Naive thymus-derived CD4-positive, alpha-beta T cell (primary cell): ENCODE measurements around the gene SLX4IP. TPM values are rescaled to one million over a fixed set of nuclear protein-coding genes. Genes with fewer than 3 reads are reported as not detected.

Experiments
- ATAC-seq: fragments of 150-1000 bp; cut with Tn5 transposase; 2 replicates; pipeline ENCODE4 v1.10.0; 2021; ENCODE audit warnings: mild to moderate bottlenecking, moderate library complexity
- CTCF ChIA-PET: fragments of 350-600 bp; sonication (Branson Sonifier 250); formaldehyde crosslinking; loops from one replicate; lab custom pipeline; 2021; ENCODE audit warnings: antibody characterized with exemption; lab: Charles Lee
- POLR2A ChIA-PET: fragments of 350-600 bp; sonication (Branson Sonifier 250); formaldehyde crosslinking; loops from one replicate; lab custom pipeline; 2021; ENCODE audit warnings: antibody characterized with exemption, inconsistent platforms; lab: Charles Lee
- DNase-seq, 9 donors: peaks; one replicate each; pipeline versions ENCODE4 v3.0.0 to v3.0.0-alpha.2; 2020 to 2022; ENCODE audit warnings: mixed read lengths in 1 of 9
- H3K27ac ChIP-seq: one replicate; pipeline ENCODE4 v1.7.0; 2013; ENCODE audit warnings: mild to moderate bottlenecking, low read depth, low read length, moderate library complexity
- H3K27me3 ChIP-seq, 2 donors: one replicate each; pipeline ENCODE4 v1.7.0; 2013; ENCODE audit warnings: low read length in 2 of 2, mild to moderate bottlenecking in 2 of 2, moderate library complexity in 2 of 2; ENCODE audit not compliant: control insufficient read depth in 2 of 2, insufficient read depth in 2 of 2
- H3K36me3 ChIP-seq, 3 experiments: 1 replicate in 2 of 3; 2 replicates in 1 of 3; pipeline ENCODE4 v1.7.0; 2013; ENCODE audit warnings: low read length in 3 of 3, mild to moderate bottlenecking in 3 of 3, moderate library complexity in 1 of 3; ENCODE audit not compliant: insufficient read depth in 3 of 3, control insufficient read depth in 2 of 3
- H3K4me1 ChIP-seq, 2 donors: one replicate each; pipeline ENCODE4 v1.7.0; 2013; ENCODE audit warnings: low read length in 2 of 2, mild to moderate bottlenecking in 2 of 2, moderate library complexity in 1 of 2; ENCODE audit not compliant: control insufficient read depth in 2 of 2, insufficient read depth in 2 of 2
- H3K4me3 ChIP-seq: 2 replicates; pipeline ENCODE4 v1.7.0; 2013; ENCODE audit warnings: mild to moderate bottlenecking, low read length
- H3K9me3 ChIP-seq, 3 experiments: 1 replicate in 2 of 3; 2 replicates in 1 of 3; pipeline ENCODE4 v1.7.0; 2013; ENCODE audit warnings: low read length in 3 of 3; ENCODE audit not compliant: control insufficient read depth in 2 of 3
- H3K27ac Mint-ChIP-seq, 9 donors: one replicate each; pipeline ENCODE4 v1.8.0; 2020 to 2022; ENCODE audit warnings: mixed read lengths in 9 of 9, mild to moderate bottlenecking in 8 of 9, moderate library complexity in 5 of 9, inconsistent platforms in 2 of 9
- H3K27me3 Mint-ChIP-seq, 5 donors: one replicate each; pipeline ENCODE4 v1.8.0; 2021 to 2022; ENCODE audit warnings: mixed read lengths in 5 of 5, mild to moderate bottlenecking in 1 of 5
- H3K36me3 Mint-ChIP-seq, 5 donors: one replicate each; pipeline ENCODE4 v1.8.0; 2020 to 2022; ENCODE audit warnings: mixed read lengths in 5 of 5, mild to moderate bottlenecking in 3 of 5, inconsistent platforms in 1 of 5
- H3K4me1 Mint-ChIP-seq, 7 donors: one replicate each; pipeline ENCODE4 v1.8.0; 2020 to 2022; ENCODE audit warnings: mixed read lengths in 7 of 7, mild to moderate bottlenecking in 3 of 7, inconsistent platforms in 1 of 7
- H3K4me3 Mint-ChIP-seq, 10 donors: one replicate each; pipeline ENCODE4 v1.8.0; 2020 to 2022; ENCODE audit warnings: mild to moderate bottlenecking in 10 of 10, mixed read lengths in 10 of 10, moderate library complexity in 6 of 10, inconsistent platforms in 2 of 10
- H3K9me3 Mint-ChIP-seq, 11 donors: one replicate each; pipeline ENCODE4 v1.8.0; 2020 to 2022; ENCODE audit warnings: mixed read lengths in 11 of 11, mild to moderate bottlenecking in 4 of 11, inconsistent platforms in 1 of 11, moderate library complexity in 1 of 11
- intact Hi-C, 2 donors: fragments of 100-400 bp; cut with micrococcal nuclease; formaldehyde crosslinking; loops; one replicate each; pipeline ENCODE4 v1.15.1; 2023
- polyA plus RNA-seq, 2 donors: library from polyadenylated mRNA; unstranded; fragments of 300-500 nt; fragmentation: Illumina TruSeq; gene quantifications; one replicate each; pipeline ENCODE4 v1.2.3, GENCODE V29; 2021
- total RNA-seq, 6 experiments: library from RNA in 5 of 6; stranded (reverse) in 5 of 6; gene quantifications; 1 replicate in 5 of 6; 2 replicates in 1 of 6; pipeline ENCODE4 v1.2.3 and lab custom pipeline; 2021 to 2026

SLX4IP gene
- total and polyA plus RNA-seq, 7 experiments from 2014 or later: 1.6 to 8.2 (median 5.3) TPM

- H3K4me3 Mint-ChIP-seq: no peak overlapping the region
- no peaks in the 10 kb centered on the region for H3K9me3 Mint-ChIP-seq
- intact Hi-C loops: no loop called here
- Histone ChIP-seq H3K9me3 (no peaks in the 10 kb centered on the region), H3K36me3 (no peaks in the 10 kb centered on the region), H3K4me1 (no peaks in the 10 kb centered on the region), H3K4me3 (no peak overlapping the region), H3K27ac (no peak overlapping the region), H3K27me3 (no peaks in the 10 kb centered on the region)
- peaks cover 2 to 24% (median 16%) of the 10 kb centered on the region in 7 donors for H3K4me1 Mint-ChIP-seq
- H3K27me3 Mint-ChIP-seq: peaks cover 0 to 1% (median 0%) of the 10 kb centered on the region in 5 donors
- CTCF ChIA-PET: no interaction called here
- H3K36me3 Mint-ChIP-seq: peaks cover 0 to 4% (median 0%) of the 10 kb centered on the region in 5 donors
- POLR2A ChIA-PET: no interaction called here
- ATAC-seq: no peak
- no peak for DNase-seq
- H3K27ac Mint-ChIP-seq: no peak overlapping the region
Observed at GRCh38 chr20:10635476-10636208, 200.5 kb downstream of the SLX4IP start.

GRCh38 chr20:10636326-10636818 is 201.3 kb downstream of the SLX4IP start:
- H3K27me3 Mint-ChIP-seq: peaks cover 0 to 3% (median 0%) of the 10 kb centered on the region in 5 donors
- intact Hi-C loops: no loop called here
- H3K9me3 ChIP-seq: no peaks in the 10 kb centered on the region
- H3K27ac Mint-ChIP-seq: no peak overlapping the region
- peaks cover 0 to 4% (median 0%) of the 10 kb centered on the region in 5 donors for H3K36me3 Mint-ChIP-seq
- DNase-seq (no peak), ATAC-seq (no peak)
- no peaks in the 10 kb centered on the region for H3K9me3 Mint-ChIP-seq
- H3K36me3 ChIP-seq: no peaks in the 10 kb centered on the region
- H3K4me3 ChIP-seq: no peak overlapping the region
- H3K27me3 ChIP-seq: no peaks in the 10 kb centered on the region
- ChIA-PET CTCF (no interaction called here), POLR2A (no interaction called here)
- no peak overlapping the region for H3K27ac ChIP-seq
- H3K4me1 Mint-ChIP-seq: peaks cover 2 to 24% (median 16%) of the 10 kb centered on the region in 7 donors
- no peak overlapping the region for H3K4me3 Mint-ChIP-seq
- H3K4me1 ChIP-seq: no peaks in the 10 kb centered on the region

DNA sequence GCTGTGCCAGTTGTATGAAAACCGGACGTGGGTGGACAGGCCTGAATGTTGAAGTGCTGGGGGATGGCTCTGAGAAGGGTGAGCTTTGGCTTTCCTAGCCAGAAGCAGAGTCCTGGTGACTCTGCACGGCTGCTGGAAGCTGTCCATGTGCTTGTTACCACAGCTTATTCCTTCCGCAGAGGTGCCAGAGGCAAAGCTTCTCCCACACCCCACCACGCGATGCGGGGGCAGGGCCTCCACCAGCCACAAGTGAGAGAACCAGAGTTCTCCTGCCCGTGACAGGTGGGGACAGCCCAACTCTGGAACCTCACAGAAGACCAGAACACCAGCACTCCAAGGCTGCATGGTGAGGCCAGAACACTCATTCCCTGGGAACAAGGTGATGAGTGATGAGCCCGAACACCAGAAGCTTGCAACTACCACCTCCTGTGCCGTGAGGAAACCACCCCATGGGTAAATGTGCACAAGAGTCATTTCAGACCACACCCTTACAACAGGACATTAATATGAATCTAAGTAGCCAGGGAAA is 202.0 kb downstream of the SLX4IP start:
- H3K36me3 ChIP-seq: no peaks in the 10 kb centered on the region
- no peaks in the 10 kb centered on the region for H3K4me1 ChIP-seq
- H3K4me3 ChIP-seq: no peak overlapping the region
- no peak for DNase-seq
- H3K27ac ChIP-seq: no peak overlapping the region
- CTCF ChIA-PET: no interaction called here
- POLR2A ChIA-PET: no interaction called here
- no peaks in the 10 kb centered on the region for H3K9me3 Mint-ChIP-seq
- H3K27ac Mint-ChIP-seq: no peak overlapping the region
- intact Hi-C loops: no loop called here
- H3K9me3 ChIP-seq: no peaks in the 10 kb centered on the region
- no peak overlapping the region for H3K4me3 Mint-ChIP-seq
- no peak for ATAC-seq
- peaks cover 0 to 4% (median 0%) of the 10 kb centered on the region in 5 donors for H3K36me3 Mint-ChIP-seq
- H3K27me3 Mint-ChIP-seq: peaks cover 0 to 3% (median 0%) of the 10 kb centered on the region in 5 donors
- no peaks in the 10 kb centered on the region for H3K27me3 ChIP-seq
- peaks cover 2 to 20% (median 16%) of the 10 kb centered on the region in 7 donors for H3K4me1 Mint-ChIP-seq

DNA sequence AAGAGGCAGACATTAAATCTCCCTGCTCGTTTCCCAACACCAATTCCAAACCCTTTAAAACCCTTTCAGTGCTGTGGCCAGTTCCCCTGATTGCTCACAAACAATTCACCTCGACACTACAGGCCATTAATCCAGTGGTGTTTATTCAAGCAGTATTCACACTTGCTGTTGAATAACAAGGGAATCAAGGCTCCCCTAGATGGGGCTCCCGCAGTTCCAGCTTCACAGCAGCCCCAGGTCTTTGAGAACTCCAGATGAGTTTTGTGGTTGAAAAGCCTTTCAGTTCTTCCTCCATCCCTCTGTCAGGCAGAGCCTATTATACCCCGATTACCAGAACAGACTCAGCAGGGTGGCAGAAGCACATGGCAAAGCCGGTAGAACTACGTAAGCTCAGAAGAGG is 202.5 kb downstream of the SLX4IP start:
- CTCF ChIA-PET: no interaction called here

GRCh38 chr20:10639077-10639736 is 204.1 kb downstream of the SLX4IP start:
- peaks cover 0 to 6% (median 0%) of the 10 kb centered on the region in 7 donors for H3K4me1 Mint-ChIP-seq
- Histone ChIP-seq H3K9me3 (no peaks in the 10 kb centered on the region), H3K4me3 (no peak overlapping the region), H3K27ac (no peak overlapping the region), H3K4me1 (no peaks in the 10 kb centered on the region), H3K27me3 (no peaks in the 10 kb centered on the region), H3K36me3 (no peaks in the 10 kb centered on the region)
- H3K27ac Mint-ChIP-seq: no peak overlapping the region
- DNase-seq (no peak), ATAC-seq (no peak)
- POLR2A ChIA-PET: no interaction called here
- H3K36me3 Mint-ChIP-seq: peaks cover 0 to 4% (median 0%) of the 10 kb centered on the region in 5 donors
- no peaks in the 10 kb centered on the region for H3K9me3 Mint-ChIP-seq
- H3K27me3 Mint-ChIP-seq: peaks cover 0 to 3% (median 0%) of the 10 kb centered on the region in 5 donors
- H3K4me3 Mint-ChIP-seq: no peak overlapping the region
- intact Hi-C loops: no loop called here
- CTCF ChIA-PET: no interaction called here

More for the DNA sequence above, 202.5 kb downstream of the SLX4IP start:
- Histone ChIP-seq H3K27ac (no peak overlapping the region), H3K4me3 (no peak overlapping the region), H3K9me3 (no peaks in the 10 kb centered on the region), H3K27me3 (no peaks in the 10 kb centered on the region), H3K4me1 (no peaks in the 10 kb centered on the region), H3K36me3 (no peaks in the 10 kb centered on the region)
- ATAC-seq (no peak), DNase-seq (no peak)
- no peaks in the 10 kb centered on the region for H3K9me3 Mint-ChIP-seq
- peaks cover 0 to 4% (median 0%) of the 10 kb centered on the region in 5 donors for H3K36me3 Mint-ChIP-seq
- H3K4me1 Mint-ChIP-seq: peaks cover 2 to 16% (median 11%) of the 10 kb centered on the region in 7 donors
- no peak overlapping the region for H3K4me3 Mint-ChIP-seq
- H3K27ac Mint-ChIP-seq: no peak overlapping the region
- intact Hi-C loops: no loop called here
- POLR2A ChIA-PET: no interaction called here
- H3K27me3 Mint-ChIP-seq: peaks cover 0 to 3% (median 0%) of the 10 kb centered on the region in 5 donors

- POLR2A ChIA-PET: no interaction called here
- CTCF ChIA-PET: no interaction called here
- H3K9me3 Mint-ChIP-seq: no peaks in the 10 kb centered on the region
Observed at GRCh38 chr20:10639737-10640556, 204.8 kb downstream of the SLX4IP start.

More at GRCh38 chr20:10639737-10640556, 204.8 kb downstream of the SLX4IP start:
- peaks cover 0 to 11% (median 0%) of the 10 kb centered on the region in 7 donors for H3K4me1 Mint-ChIP-seq
- intact Hi-C loops: no loop called here
- H3K36me3 Mint-ChIP-seq: peaks cover 0 to 4% (median 0%) of the 10 kb centered on the region in 5 donors
- no peak overlapping the region for H3K4me3 Mint-ChIP-seq
- no peak overlapping the region for H3K27ac Mint-ChIP-seq
- Histone ChIP-seq H3K9me3 (no peaks in the 10 kb centered on the region), H3K4me1 (no peaks in the 10 kb centered on the region), H3K4me3 (no peak overlapping the region), H3K27me3 (no peaks in the 10 kb centered on the region), H3K27ac (no peak overlapping the region), H3K36me3 (no peaks in the 10 kb centered on the region)
- H3K27me3 Mint-ChIP-seq: peaks cover 0 to 3% (median 0%) of the 10 kb centered on the region in 5 donors
- DNase-seq: no peak
- ATAC-seq: no peak
